ENCODE data around the gene RAPGEF4.

RAPGEF4 gene

DNA sequence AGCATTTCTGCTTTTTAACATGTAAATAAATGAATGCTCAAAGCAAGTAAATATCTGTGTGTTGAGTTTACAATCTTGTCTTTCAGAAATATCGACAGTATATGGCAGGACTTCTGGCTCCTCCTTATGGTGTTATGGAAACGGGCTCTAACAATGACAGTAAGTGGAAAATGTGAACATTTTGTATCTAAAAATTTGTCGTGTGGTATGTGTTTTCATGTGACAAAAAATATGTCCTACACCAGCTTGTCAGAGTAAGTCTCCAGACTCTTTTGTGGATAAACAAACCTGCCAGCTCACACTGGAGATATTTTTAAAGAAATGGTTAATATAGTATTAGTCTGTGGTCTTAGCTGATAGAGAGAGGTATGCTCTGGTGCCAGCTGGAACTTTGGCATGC lies 182.1 kb downstream of the RAPGEF4 start:
- DNase-seq = no peak

DNA sequence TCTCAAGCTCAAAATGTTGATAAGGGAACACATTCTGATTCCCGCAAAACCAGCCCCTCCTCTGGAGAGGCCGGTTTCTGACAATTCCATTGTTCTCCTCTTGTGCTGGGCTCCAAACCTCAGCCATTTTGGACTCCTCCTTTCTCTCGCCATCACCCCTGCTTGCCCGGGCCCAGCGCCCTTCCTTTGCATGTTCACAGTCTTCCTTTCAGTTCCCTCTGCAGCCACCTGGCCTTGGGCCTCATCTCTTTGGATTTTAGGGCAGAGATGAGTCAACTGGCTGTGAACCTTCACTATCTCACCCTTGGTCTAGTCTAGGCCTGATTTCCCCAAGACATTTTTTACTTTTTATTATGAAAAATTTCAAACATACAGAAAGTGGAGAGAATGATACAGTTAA lies 184.1 kb downstream of the RAPGEF4 start:
- DNase-seq = no peak

DNA sequence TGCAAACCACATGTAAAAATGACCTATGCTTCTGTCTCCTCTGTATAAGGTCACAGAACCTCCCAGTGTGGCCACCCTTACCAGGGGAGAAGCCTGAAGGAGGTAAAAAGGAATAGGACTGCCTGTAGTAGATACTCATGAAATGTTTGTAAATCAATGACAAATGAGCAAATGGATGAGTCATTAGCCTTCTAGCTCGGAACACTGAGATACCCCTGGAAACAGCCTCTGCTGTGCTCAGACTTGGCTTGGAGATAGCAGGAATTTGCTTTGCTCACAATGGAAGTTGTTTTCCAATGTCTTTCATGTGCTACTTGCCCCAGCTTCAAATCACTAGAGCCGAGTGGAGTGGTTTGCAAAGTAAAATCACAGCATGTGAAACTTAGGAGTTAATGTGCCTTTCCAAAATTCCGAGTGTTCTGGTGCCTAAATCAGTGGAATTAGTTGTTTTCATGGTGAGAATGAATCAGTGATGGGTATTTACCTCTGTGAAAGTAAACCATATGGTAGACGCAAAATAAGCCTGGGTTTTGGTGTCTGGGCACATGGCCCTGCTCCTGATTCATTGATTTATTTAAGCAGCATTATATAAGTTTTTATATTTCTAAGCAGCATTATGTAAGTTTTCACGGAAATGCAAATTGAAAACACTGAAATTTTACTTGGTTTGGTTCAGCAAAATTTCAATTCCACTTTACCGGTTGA lies 186.0 kb downstream of the RAPGEF4 start:
- DNase-seq = no peak

DNA sequence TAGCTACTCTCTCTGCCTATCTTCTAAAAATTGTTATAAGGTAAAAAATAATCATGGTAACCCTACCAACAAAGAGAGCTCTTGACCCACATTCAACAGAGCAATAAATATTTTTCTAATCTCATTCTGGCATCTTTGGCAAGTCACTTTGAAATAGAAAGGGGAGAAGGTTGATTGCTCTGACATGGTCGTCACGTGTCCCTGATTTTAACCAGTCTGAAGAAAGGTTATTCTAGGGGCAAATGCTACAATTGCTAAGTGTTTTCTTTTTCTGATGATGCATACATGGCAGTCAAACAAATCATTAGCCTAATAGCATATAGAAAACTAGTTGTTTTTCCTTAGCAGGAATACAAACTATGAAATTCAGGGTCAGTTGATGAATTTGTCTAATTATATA lies 186.7 kb downstream of the RAPGEF4 start:
- no peak for DNase-seq

DNA sequence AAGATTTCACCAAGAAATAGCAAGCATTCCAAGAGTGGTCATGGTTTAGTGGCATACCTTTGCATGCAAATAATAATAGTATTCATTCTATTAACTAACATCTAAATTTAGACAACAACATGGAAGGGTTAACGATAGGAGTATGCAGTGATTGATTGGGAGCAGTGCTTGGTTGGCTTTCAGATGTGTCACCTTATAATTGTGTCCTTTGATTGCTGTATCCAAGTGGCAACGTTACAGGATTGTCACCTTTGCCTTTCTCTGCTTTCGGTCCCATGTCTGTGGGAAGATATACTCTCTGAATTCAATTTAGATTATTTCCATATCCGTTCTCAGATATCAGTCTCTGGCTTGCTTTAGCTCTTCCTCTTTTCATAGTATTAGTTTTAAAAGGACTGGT lies 187.2 kb downstream of the RAPGEF4 start:
- no peak for DNase-seq

DNA sequence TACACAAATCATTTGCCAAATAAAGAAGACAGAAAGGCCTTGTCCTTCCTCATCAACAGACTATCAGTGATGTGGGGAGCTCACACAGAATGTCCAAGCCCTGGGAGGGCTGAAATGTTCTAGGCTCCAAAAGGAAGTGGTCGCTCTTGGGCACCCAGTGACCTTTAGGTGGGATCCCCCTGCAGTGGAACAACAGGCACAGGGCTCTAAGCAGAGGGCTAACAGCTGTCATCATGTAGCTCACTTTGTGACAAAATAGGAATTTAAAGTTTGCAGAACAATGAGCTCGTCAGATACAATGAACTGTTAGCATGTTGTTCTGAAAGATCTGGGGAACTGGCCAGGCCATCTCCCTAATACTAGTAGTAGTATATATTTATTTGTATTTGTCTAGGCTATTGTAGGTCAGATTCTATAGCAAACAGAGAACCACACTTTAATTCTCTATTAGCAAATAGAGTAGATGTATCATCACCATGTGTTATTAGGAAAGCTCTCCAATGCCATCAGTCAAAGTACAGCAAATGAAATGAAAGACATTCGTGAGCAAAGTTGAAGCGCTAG lies 188.5 kb downstream of the RAPGEF4 start:
- no peak for DNase-seq

DNA sequence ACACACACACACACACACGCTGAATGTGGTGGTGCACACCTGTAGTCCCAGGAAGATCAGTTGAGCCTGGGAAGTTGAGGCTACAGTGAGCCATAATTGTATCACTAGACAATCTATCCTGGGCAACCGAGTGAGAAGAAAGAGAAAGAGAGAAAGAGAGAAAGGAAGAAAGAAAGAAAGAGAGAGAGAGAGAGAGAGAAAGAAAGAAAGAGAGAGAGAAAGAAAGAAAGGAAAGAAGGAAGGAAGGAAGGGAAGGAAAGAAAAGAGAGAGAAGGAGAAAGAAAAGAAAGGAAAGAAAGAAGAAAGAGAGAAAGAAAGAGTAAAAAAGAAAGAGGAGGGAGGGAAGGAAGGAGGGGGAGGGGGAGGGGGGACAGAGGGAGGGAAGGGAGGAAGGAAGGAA lies 190.0 kb downstream of the RAPGEF4 start:
- DNase-seq = no peak

DNA sequence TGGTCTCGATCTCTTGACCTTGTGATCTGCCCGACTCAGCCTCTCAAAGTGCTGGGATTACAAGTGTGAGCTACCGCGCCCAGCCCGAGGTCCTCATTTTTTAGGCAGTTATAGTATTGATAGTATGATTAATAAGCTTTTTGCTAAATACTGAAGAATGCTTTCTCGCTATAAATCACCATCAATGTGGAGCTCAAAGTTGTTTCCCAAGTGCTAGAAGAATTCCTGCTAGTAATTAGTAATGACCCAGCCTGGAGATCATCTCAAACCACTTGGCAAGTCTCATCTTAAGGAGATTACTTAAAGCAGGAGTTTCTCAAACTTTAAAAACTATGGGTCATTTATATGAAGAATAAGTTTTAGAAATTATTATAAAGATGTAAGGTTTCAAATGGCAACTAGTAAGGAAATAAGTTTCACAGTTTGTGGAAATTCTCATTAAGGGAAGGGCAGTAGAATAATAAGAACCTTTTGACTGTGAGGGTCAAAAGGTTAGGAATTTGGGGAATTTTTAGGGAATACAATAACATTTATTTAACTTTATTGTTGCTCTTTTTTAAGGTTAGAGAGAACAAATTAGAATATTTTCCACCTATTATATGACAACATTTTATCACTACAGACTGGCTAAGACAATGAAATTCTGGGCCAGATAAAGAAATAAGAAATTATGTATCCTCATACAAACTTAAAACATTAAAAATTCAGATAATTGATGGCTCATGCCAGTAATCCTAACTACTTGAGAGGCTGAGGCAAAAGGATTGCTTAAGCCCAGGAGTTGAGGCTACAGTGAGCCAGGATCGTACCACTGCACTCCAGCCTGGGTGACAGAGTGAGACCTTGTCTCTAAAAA lies 191.4 kb downstream of the RAPGEF4 start:
- no peak for DNase-seq

DNA sequence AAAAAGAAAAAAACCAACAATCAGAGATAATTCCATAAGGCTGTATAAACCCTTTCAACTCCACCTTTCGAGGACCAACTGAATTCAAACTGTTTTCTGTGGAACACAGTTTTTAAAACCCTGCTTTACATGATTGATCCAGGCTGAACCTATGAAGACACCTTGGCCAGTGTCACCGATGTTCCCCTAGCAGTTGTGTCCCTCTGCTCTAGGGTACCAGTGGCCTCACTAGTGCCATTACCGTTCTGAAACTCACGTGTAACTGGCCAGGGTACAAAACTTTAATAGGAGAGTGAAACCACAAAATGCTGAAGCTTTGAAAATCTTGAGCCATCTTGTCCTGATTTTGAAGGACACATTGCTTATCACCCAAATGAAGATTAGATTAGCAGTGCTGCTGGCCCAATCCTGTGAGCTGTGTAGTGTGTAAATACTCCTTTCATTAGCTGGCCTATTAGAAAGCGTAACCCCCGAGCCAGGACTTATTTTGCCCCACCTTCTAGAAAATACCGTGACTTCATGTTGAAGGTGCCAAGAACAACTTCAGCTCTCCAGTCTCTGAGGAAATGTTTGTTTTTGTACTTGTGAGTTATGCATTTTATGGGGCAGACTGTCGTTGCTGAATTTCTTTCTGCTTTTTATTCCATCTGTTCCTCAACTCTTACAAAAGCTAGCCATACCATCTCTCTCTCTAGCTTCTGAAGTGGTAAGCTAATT lies 192.2 kb downstream of the RAPGEF4 start:
- no peak for DNase-seq

DNA sequence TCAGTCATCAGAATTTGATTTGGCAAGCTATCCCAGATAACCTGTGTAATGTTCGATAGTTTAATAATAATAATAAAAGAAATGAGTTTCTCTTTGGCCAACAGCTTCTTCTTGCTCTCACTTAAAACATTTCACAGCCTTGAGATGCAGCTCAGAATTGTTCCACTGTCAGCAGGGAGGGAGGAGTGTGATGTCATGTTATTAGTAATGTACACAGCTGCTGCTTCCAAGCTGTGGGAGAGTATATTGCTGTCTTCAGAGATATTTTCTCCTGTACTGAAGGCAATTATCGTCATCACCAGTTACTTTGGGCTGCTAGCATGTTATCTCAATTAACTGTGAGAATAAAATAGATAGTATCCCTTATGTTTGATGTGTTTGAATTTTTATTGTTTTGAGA lies 193.1 kb downstream of the RAPGEF4 start:
- DNase-seq = no peak

DNA sequence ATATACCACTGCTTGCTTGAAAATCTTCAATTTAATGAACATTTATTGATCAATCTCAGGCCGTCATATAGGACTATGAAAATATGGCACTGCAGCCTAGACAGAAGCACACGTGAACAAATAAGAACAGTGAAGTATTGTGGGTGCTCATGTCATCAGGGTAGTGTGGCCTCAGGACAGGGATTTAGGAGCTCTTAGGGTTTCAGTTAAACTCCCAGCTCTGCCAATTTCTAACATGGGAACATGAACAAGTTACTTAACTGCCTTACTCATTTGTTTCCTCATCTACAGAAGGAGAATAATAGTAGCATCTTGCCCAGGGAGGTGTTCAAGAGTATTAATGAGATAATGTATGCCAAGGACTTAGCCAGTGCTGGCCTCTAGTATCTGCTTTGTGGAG lies 194.0 kb downstream of the RAPGEF4 start:
- no peak for DNase-seq

DNA sequence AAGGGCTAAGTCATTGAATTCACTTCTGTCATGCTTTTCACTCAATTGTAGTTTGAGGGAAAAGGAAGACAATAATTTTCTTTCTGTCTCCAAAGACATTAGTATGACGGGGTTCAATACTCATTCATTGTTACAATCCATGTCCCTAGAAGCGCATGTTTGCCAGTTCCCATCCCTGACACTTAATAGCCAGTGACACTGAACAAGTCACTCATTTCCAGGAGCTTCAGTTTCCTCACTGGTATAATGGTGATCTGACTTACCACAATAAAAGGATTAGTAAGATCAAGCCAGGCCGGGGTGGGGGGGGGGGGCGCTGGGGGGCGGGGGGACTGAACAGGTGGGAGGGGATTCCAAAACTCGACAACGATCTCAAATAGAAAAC lies 195.2 kb downstream of the RAPGEF4 start:
- DNase-seq = no peak

DNA sequence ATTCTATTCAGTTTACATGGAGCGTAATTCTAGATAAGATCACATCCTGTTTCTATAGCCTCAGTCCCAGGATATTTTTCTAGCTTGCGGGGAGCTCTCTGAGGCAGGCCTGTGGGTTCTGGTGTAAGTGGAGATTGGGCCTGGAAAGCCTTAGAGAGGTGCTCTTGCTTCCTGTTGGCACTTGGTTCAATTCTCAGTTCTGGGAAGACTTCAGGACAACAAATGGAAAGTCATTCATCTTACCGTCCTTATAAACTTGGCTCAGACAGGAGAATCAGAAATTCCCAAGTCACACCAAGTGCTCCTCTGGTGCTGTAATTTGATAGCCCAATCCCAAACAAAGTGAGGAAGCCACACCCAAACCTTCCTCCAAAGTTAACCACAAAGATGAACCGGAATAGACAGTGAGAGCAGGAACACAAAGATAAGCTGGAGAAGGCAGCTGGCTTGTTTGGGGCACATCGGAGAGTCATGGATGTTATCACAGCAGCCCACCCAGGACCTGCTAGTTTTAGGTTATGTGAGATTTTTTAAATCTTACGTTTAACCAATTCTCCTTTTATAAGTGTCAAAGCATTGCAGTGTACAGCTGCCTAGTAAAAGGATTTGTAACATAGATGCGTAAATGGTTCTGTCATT lies 195.7 kb downstream of the RAPGEF4 start:
- no peak for DNase-seq

DNA sequence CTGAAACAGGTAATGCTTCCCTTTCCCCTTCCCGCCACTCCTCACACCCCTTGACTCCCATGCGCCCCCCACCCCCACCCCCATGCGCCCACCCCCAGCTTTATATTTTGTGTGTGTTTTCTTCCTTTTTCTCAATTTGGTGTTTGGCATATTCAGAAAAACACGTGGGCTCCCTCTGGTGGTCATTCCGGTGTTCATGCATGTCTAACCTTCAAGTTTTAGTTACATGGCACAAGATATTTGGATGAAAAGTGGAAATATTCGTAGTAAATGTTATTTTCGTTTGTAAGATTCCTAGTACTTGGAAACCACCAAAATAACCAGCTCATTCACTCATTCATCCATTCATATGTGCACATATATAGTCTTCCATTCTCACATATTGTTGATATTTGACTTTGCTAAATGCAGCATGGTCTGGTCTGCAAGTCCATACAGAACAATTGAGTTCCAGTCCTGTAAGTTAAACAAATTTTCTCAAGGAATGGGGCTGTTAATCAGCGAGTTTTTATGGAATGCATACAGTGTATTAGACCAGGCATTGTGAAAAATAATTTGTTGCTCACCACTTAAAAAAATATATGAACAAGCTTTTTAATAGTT lies 196.4 kb downstream of the RAPGEF4 start:
- peak; percentile 55 for DNase-seq

DNA sequence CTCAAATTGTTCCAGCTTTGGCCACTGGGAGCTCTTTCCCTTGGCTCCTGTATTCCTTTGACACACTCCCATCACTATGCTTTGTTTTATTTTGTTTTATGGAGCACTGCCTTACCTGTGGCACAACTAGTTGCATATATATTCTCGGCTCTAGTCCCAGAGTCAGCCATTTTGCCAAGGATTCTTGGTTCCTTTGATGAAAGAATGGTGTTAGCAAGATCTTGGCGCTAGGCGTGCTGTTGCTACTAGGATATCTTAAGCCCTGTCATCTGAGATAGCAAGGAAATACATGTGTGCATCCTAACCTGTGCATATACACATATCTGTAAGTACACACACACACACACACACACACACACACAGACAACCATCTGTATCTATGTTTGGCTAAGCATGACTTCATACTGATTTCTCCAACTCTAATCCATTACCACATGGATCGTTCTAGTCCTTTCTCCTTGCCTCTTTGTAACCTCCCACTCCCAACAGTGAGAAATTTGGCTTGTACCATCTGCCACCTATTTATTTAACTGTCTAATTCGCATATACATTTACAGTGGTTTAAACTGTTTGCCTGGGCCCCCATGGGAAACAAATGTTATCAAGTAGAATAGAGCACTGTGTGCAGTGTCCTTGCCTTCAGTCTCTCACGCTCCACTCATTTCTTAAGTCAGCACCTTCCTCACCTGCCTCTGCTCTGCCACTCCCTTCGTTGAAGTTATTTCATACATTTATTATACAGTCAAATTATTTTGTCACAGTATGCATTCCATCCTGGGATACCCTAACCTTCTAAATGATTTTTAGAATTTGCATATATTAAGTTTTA lies 202.5 kb downstream of the RAPGEF4 start:
- DNase-seq = no peak

DNA sequence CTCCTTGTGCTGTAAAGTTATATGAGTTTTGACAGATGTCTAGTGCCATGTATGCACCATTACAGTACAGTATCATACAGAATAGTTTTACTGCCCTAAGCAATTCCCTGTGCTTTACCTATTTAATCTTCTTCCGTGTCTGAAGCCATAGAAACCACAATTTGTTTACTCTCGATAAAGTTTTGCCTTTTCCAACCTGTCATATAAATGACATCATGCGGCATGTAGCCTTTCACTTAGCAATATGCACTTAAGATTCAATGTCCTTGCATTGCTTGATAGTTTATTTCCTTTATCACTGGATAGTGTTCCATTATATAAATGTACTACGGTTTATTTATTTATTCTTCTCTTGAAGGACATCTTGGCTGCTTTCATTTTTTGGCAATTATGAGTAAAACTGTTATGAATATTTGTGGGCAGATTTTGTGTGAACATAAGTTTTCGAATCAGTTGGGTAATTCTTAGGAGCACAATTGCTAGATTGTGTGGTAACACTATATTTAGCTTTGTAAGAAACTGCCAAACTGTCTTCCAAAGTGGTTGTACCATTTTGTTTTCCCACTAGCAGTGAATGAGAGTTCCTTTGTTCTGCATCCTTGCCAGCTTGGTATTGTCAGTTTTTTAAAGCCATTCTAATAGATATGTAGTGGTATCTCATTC lies 203.2 kb downstream of the RAPGEF4 start:
- DNase-seq = no peak

DNA sequence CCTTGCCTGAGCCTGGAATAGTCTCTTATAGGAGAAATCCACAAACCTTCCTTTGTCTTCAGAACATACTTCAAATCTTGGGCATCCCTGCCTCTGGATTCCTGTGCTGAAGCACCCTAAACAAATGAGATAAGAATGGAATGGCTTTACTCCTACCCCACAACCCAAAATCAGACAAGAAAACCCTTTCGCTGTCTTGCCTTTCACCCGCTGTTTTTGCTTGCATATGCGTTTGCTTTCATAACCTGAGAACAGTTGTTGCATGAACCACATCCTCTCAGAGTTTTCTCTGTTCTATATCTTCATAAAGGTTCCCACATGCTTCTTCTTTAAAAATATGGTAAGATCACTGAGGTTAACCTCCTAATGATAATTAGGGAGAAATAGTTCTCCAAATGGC lies 207.9 kb downstream of the RAPGEF4 start:
- DNase-seq = no peak

DNA sequence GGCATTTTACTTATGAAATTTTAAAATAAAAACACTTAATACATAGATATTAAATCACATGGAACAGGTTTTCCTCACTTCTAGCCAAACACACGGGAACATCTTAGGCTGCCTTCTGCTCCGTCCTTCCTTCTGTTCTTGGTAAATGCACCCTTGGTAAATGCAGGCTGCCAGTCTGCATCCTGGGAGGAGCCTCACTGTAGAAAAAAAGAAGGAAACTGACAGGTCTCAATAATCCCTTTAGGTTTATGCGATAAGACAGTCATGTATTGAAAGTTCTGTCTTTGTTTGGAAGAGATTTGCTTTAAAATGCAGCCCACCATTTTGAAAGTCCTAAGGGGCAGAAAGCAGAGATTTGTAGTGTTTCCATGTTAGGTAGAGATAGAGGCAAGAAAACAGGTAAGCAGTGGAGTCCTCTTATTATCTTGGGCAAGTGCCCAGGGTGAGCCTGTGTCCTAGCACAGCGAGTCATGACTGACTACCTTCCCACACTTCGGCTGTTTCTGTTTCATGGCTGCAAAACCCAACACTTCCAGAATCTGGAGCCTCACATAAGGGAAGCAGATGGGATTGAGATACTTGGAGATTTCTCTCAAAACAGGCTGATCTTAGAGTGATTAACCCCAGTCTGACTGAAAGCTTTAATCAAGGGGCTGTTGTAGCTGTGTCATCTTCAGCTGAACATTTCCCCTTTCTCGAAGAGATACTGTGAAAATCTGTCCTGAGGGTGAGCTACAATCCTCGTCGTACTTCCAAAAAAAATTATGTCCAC lies 208.6 kb downstream of the RAPGEF4 start:
- no peak for DNase-seq

DNA sequence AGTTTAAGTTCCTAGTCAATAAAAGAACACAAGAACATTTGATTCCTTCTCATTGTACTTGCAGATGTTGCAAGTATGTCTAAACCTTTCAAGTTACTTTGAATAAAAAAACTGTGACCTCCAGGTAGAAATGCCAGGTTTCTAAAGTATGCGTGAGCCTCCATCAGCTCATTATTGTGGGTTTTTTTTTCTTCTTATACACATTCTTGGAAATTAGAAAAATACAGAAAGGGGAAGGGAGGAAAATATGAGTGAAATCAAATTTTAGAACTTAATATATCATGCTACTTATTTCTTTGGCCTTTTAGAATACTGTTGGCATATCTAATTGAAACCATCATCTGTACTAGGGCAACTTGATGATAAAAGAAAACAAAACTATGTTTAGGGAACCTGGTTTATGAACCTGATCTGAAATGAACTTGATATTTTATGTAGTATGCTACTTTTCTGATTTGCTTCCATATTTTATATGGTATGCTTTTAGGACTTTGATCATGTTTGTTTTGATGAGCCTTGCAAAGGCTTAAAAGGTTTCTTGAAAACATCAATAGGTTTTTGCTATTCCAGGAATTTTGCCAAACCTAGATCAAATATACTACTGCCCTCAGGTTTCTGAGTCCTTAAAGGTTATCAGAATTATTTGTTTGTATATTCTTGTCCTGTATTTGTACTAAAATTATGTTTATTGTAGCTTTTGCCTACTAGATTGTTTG lies 209.3 kb downstream of the RAPGEF4 start:
- DNase-seq = no peak

DNA sequence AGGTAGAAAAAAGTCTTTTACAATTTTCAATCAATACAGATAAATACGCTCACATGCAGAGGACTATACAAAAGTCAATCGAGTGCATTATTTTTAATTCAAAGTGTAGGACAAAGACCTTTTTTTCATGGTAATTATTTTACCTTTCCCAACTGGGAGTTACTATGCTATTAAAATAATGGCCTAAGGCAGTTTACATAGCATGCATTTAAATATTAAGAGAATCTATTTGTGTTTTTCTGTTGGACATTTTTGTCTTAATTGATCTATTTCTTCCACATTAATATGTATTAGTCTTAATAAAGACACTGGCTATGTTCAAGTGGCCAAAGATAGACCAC lies 209.8 kb downstream of the RAPGEF4 start:
- no peak for DNase-seq
